CD8-positive, alpha-beta memory T cell (primary cell): ENCODE results near the gene LPAR6. TPM values are rescaled to one million over a fixed set of nuclear protein-coding genes. Genes with fewer than 3 reads are reported as not detected.
A peak's percentile ranks its signal among the peaks of the same experiment; 100 is the strongest.
"Not testable (repeated sequence)": the region's sequence is repeated elsewhere in the genome, so short reads cannot be mapped to it uniquely, and the experiment has no call there.

Experiments
- CTCF ChIA-PET: fragments of 350-600 bp; sonication (Branson Sonifier 250); formaldehyde crosslinking; loops from one replicate; lab custom pipeline; 2021; ENCODE audit warnings: antibody characterized with exemption; lab: Charles Lee
- POLR2A ChIA-PET: fragments of 350-600 bp; sonication (Branson Sonifier 250); formaldehyde crosslinking; loops from one replicate; lab custom pipeline; 2021; ENCODE audit warnings: antibody characterized with exemption; lab: Charles Lee
- DNase-seq, 5 donors: peaks; one replicate each; pipeline versions ENCODE4 v3.0.0 to v3.0.0-alpha.2; 2020 to 2022; ENCODE audit warnings: mixed read lengths in 1 of 5
- H3K27ac ChIP-seq: one replicate; pipeline ENCODE4 v1.7.0; 2013; ENCODE audit warnings: low read depth, mild to moderate bottlenecking, low read length, moderate library complexity
- H3K27me3 ChIP-seq: 2 replicates; pipeline ENCODE4 v1.7.0; 2013; ENCODE audit warnings: low read length, mild to moderate bottlenecking; ENCODE audit not compliant: insufficient read depth, poor library complexity, severe bottlenecking
- H3K36me3 ChIP-seq: 2 replicates; pipeline ENCODE4 v1.7.0; 2013; ENCODE audit warnings: mild to moderate bottlenecking, low read length, moderate library complexity; ENCODE audit not compliant: insufficient read depth
- H3K4me1 ChIP-seq: 2 replicates; pipeline ENCODE4 v1.7.0; 2013; ENCODE audit warnings: mild to moderate bottlenecking, low read length, moderate library complexity; ENCODE audit not compliant: insufficient read depth
- H3K4me3 ChIP-seq: 2 replicates; pipeline ENCODE4 v1.7.0; 2013; ENCODE audit warnings: mild to moderate bottlenecking, low read length
- H3K9me3 ChIP-seq: 2 replicates; pipeline ENCODE4 v1.7.0; 2013; ENCODE audit warnings: mild to moderate bottlenecking, low read length
- H3K27ac Mint-ChIP-seq, 8 donors: one replicate each; pipeline ENCODE4 v1.8.0; 2020 to 2021; ENCODE audit warnings: mixed read lengths in 8 of 8, mild to moderate bottlenecking in 6 of 8, inconsistent platforms in 3 of 8, moderate library complexity in 3 of 8
- H3K27me3 Mint-ChIP-seq, 2 donors: one replicate each; pipeline ENCODE4 v1.8.0; 2020 to 2021; ENCODE audit warnings: mixed read lengths in 2 of 2, mild to moderate bottlenecking in 1 of 2, moderate library complexity in 1 of 2
- H3K36me3 Mint-ChIP-seq, 3 donors: one replicate each; pipeline ENCODE4 v1.8.0; 2020 to 2021; ENCODE audit warnings: mixed read lengths in 3 of 3, inconsistent platforms in 1 of 3, mild to moderate bottlenecking in 1 of 3
- H3K4me1 Mint-ChIP-seq, 3 donors: one replicate each; pipeline ENCODE4 v1.8.0; 2020 to 2021; ENCODE audit warnings: mixed read lengths in 3 of 3, inconsistent platforms in 1 of 3, mild to moderate bottlenecking in 1 of 3
- H3K4me3 Mint-ChIP-seq, 7 donors: one replicate each; pipeline ENCODE4 v1.8.0; 2020 to 2021; ENCODE audit warnings: mixed read lengths in 7 of 7, mild to moderate bottlenecking in 6 of 7, moderate library complexity in 4 of 7, inconsistent platforms in 2 of 7
- H3K9me3 Mint-ChIP-seq, 5 donors: one replicate each; pipeline ENCODE4 v1.8.0; 2020 to 2022; ENCODE audit warnings: mixed read lengths in 5 of 5, mild to moderate bottlenecking in 3 of 5, moderate library complexity in 2 of 5, inconsistent platforms in 1 of 5
- polyA plus RNA-seq: library from polyadenylated mRNA; unstranded; fragments of 300-500 nt; fragmentation: Illumina TruSeq; gene quantifications from one replicate; pipeline ENCODE4 v1.2.3, GENCODE V29; 2021
- total RNA-seq, 2 experiments: library from RNA; stranded (reverse); gene quantifications; one replicate each; pipeline ENCODE4 v1.2.3, GENCODE V29; 2021

Gene LPAR6
- total RNA-seq, result 1 to 10 TPM; 7.9 to 8.8 TPM
- 34.2 TPM for polyA plus RNA-seq

GRCh38 chr13:48412881-48413351 is at the start of gene LPAR6:
Gene LPAR6, minus strand, starts transcription at chr13:48413113. Its CDS starts 690 bp downstream, at chr13:48412423.
- POLR2A ChIA-PET, result interaction anchor here (1.7 to 1.9 kb wide), 2 partner anchors 120 to 149 kb away, joined by 4 to 10 read pairs; partner anchors contain the start of gene RCBTB2
- H3K4me1 Mint-ChIP-seq, result peaks cover 42 to 58% (median 55%) of the 10 kb centered on the region in 3 donors
- no peaks in the 10 kb centered on the region for H3K27me3 ChIP-seq
- H3K36me3 Mint-ChIP-seq, result peaks cover 0 to 40% (median 4%) of the 10 kb centered on the region in 3 donors
- no peaks in the 10 kb centered on the region for H3K9me3 ChIP-seq
- CTCF ChIA-PET, result no interaction called here
- H3K27me3 Mint-ChIP-seq, result no peaks in the 10 kb centered on the region
- peaks cover 0 to 2% (median 0%) of the 10 kb centered on the region in 5 donors for H3K9me3 Mint-ChIP-seq
- H3K27ac ChIP-seq, result peak within 1 kb of the TSS; percentile 33
- peak in 2 of 5 donors; percentile 21 to 23 for DNase-seq
- H3K36me3 ChIP-seq, result no peaks in the 10 kb centered on the region
- peak within 1 kb of the TSS; percentile 88 to 97 (median 96) for H3K4me3 Mint-ChIP-seq
- peaks cover 32% of the 10 kb centered on the region for H3K4me1 ChIP-seq
- peak within 1 kb of the TSS; percentile 78 for H3K4me3 ChIP-seq
- H3K27ac Mint-ChIP-seq, result peak within 1 kb of the TSS; percentile 85 to 98 (median 95)

GRCh38 chr13:48457578-48458242 is 44.8 kb upstream of the LPAR6 start:
- Histone ChIP-seq H3K27ac (no peak overlapping the region), H3K9me3 (no peaks in the 10 kb centered on the region), H3K4me3 (no peak overlapping the region), H3K27me3 (no peaks in the 10 kb centered on the region), H3K36me3 (peaks cover 4% of the 10 kb centered on the region), H3K4me1 (no peaks in the 10 kb centered on the region)
- Mint-ChIP-seq H3K9me3 (no peaks in the 10 kb centered on the region), H3K4me1 (peaks cover 0 to 11% (median 6%) of the 10 kb centered on the region in 3 donors), H3K27ac (peak overlapping the region in 1 of 8 donors; percentile 54), H3K36me3 (peaks cover 26 to 70% (median 40%) of the 10 kb centered on the region in 3 donors), H3K27me3 (no peaks in the 10 kb centered on the region), H3K4me3 (no peak overlapping the region)
- DNase-seq, result no peak
- ChIA-PET POLR2A (no interaction called here), CTCF (no interaction called here)

GRCh38 chr13:48456546-48456945 is 43.6 kb upstream of the LPAR6 start:
- no peak overlapping the region for H3K27ac ChIP-seq
- POLR2A ChIA-PET, result no interaction called here
- no peaks in the 10 kb centered on the region for H3K27me3 ChIP-seq
- no peak overlapping the region for H3K4me3 Mint-ChIP-seq
- H3K27ac Mint-ChIP-seq, result no peak overlapping the region
- no peaks in the 10 kb centered on the region for H3K4me1 ChIP-seq
- peaks cover 0 to 15% (median 6%) of the 10 kb centered on the region in 3 donors for H3K4me1 Mint-ChIP-seq
- H3K27me3 Mint-ChIP-seq, result no peaks in the 10 kb centered on the region
- H3K36me3 Mint-ChIP-seq, result peaks cover 33 to 70% (median 40%) of the 10 kb centered on the region in 3 donors
- peaks cover 4% of the 10 kb centered on the region for H3K36me3 ChIP-seq
- no peak overlapping the region for H3K4me3 ChIP-seq
- DNase-seq, result no peak
- no peaks in the 10 kb centered on the region for H3K9me3 ChIP-seq
- CTCF ChIA-PET, result no interaction called here
- peaks cover 2 to 8% (median 6%) of the 10 kb centered on the region in 5 donors for H3K9me3 Mint-ChIP-seq

GRCh38 chr13:48451196-48451595 is 38.3 kb upstream of the LPAR6 start:
- peaks cover 4 to 22% (median 15%) of the 10 kb centered on the region in 5 donors for H3K9me3 Mint-ChIP-seq
- H3K36me3 ChIP-seq, POLR2A ChIA-PET, CTCF ChIA-PET, H3K27me3 ChIP-seq, H3K4me3 Mint-ChIP-seq, H3K9me3 ChIP-seq, H3K27ac Mint-ChIP-seq, DNase-seq, H3K4me3 ChIP-seq, H3K4me1 ChIP-seq, H3K27me3 Mint-ChIP-seq, H3K27ac ChIP-seq: not testable (repeated sequence)
- H3K4me1 Mint-ChIP-seq, result peaks cover 17 to 51% (median 20%) of the 10 kb centered on the region in 3 donors
- H3K36me3 Mint-ChIP-seq, result peaks cover 20 to 38% (median 36%) of the 10 kb centered on the region in 3 donors

- ChIA-PET CTCF (no interaction called here), POLR2A (no interaction called here)
- Histone ChIP-seq H3K36me3 (no peaks in the 10 kb centered on the region), H3K27me3 (no peaks in the 10 kb centered on the region), H3K27ac (no peak overlapping the region), H3K4me1 (peaks cover 4% of the 10 kb centered on the region), H3K9me3 (no peaks in the 10 kb centered on the region), H3K4me3 (no peak overlapping the region)
- Mint-ChIP-seq H3K27me3 (peaks cover 0 to 2% of the 10 kb centered on the region in 2 donors), H3K27ac (no peak overlapping the region), H3K4me1 (peaks cover 18 to 49% (median 20%) of the 10 kb centered on the region in 3 donors), H3K36me3 (peaks cover 15 to 32% (median 26%) of the 10 kb centered on the region in 3 donors), H3K9me3 (peaks cover 4 to 22% (median 15%) of the 10 kb centered on the region in 5 donors), H3K4me3 (no peak overlapping the region)
- DNase-seq, result no peak
Observed at GRCh38 chr13:48449656-48450055, 36.7 kb upstream of the LPAR6 start.

GRCh38 chr13:48448959-48449614 is 36.2 kb upstream of the LPAR6 start:
- H3K4me1 ChIP-seq, result peaks cover 4% of the 10 kb centered on the region
- CTCF ChIA-PET, result no interaction called here
- POLR2A ChIA-PET, result no interaction called here
- no peaks in the 10 kb centered on the region for H3K36me3 ChIP-seq
- H3K27ac ChIP-seq, result no peak overlapping the region
- Mint-ChIP-seq H3K36me3 (peaks cover 14 to 32% (median 23%) of the 10 kb centered on the region in 3 donors), H3K27me3 (peaks cover 0 to 2% of the 10 kb centered on the region in 2 donors), H3K9me3 (peaks cover 4 to 22% (median 15%) of the 10 kb centered on the region in 5 donors), H3K4me3 (peak overlapping the region in 6 of 7 donors; percentile 33 to 66 (median 44)), H3K27ac (peak overlapping the region in 4 of 8 donors; percentile 17 to 45 (median 28)), H3K4me1 (peaks cover 19 to 51% (median 25%) of the 10 kb centered on the region in 3 donors)
- H3K4me3 ChIP-seq, result peak overlapping the region; percentile 5
- DNase-seq, result no peak
- no peaks in the 10 kb centered on the region for H3K27me3 ChIP-seq
- no peaks in the 10 kb centered on the region for H3K9me3 ChIP-seq

- Histone ChIP-seq H3K27ac (no peak overlapping the region), H3K4me1 (peaks cover 8% of the 10 kb centered on the region), H3K27me3 (no peaks in the 10 kb centered on the region), H3K4me3 (no peak overlapping the region), H3K36me3 (no peaks in the 10 kb centered on the region), H3K9me3 (no peaks in the 10 kb centered on the region)
- ChIA-PET CTCF (no interaction called here), POLR2A (no interaction called here)
- Mint-ChIP-seq H3K36me3 (peaks cover 11 to 28% (median 17%) of the 10 kb centered on the region in 3 donors), H3K27me3 (peaks cover 0 to 2% of the 10 kb centered on the region in 2 donors), H3K4me1 (peaks cover 19 to 57% (median 32%) of the 10 kb centered on the region in 3 donors), H3K4me3 (peak overlapping the region in 3 of 7 donors; percentile 43 to 66 (median 49)), H3K27ac (peak overlapping the region in 3 of 8 donors; percentile 3 to 45 (median 14)), H3K9me3 (peaks cover 4 to 22% (median 15%) of the 10 kb centered on the region in 5 donors)
- DNase-seq, result no peak
Observed at GRCh38 chr13:48448285-48448958, 35.5 kb upstream of the LPAR6 start.
